AG08395 (cell line): ENCODE results near the gene MPDU1.

ENCODE experiments used
- DNase-seq: peaks from one replicate; pipeline ENCODE4 v3.0.0; 2012; ENCODE audit warnings: mixed read lengths, low spot score

The MPDU1 gene

GRCh38 chr17:7583253-7584109 is at the start of gene MPDU1:
TSS of gene MPDU1 (plus strand) at chr17:7583852. CDS start at chr17:7583863, 11 bp downstream.
- DNase-seq: peak; percentile 90

GRCh38 chr17:7538050-7538449 is 45.6 kb upstream of the MPDU1 start:
- DNase-seq: no peak

GRCh38 chr17:7538891-7539545 is 44.6 kb upstream of the MPDU1 start:
- DNase-seq: no peak

- DNase-seq: no peak
These were observed 42.5 kb upstream of the MPDU1 start for GRCh38 chr17:7541074-7541621.

- no peak for DNase-seq
These were observed 38.7 kb upstream of the MPDU1 start for GRCh38 chr17:7544911-7545310.

- DNase-seq: peak; percentile 59
These were observed 34.9 kb upstream of the MPDU1 start, which contains the start of gene TNFSF12 for GRCh38 chr17:7548585-7549400. TSS of gene TNFSF12 (plus strand) at chr17:7549058. CDS start at chr17:7549154, 96 bp downstream.

- DNase-seq: no peak
These were observed 34.1 kb upstream of the MPDU1 start for GRCh38 chr17:7549401-7550055.

- DNase-seq: no peak
These were observed 33.3 kb upstream of the MPDU1 start for GRCh38 chr17:7550344-7550743.

GRCh38 chr17:7551396-7551795 is 32.3 kb upstream of the MPDU1 start:
- no peak for DNase-seq

- DNase-seq: no peak
These were observed 31.0 kb upstream of the MPDU1 start for GRCh38 chr17:7552621-7553051.

- DNase-seq: no peak
These were observed 30.3 kb upstream of the MPDU1 start for GRCh38 chr17:7553356-7553755.

- DNase-seq: no peak
These were observed 28.2 kb upstream of the MPDU1 start for GRCh38 chr17:7555320-7555948.

- no peak for DNase-seq
These were observed 27.0 kb upstream of the MPDU1 start for GRCh38 chr17:7556627-7557026.

GRCh38 chr17:7557147-7557764 is 26.4 kb upstream of the MPDU1 start:
- no peak for DNase-seq

GRCh38 chr17:7557775-7558543 is 25.7 kb upstream of the MPDU1 start:
- DNase-seq: peak; percentile 45

GRCh38 chr17:7558544-7559319 is 24.9 kb upstream of the MPDU1 start, which contains the start of gene TNFSF13:
TSS of gene TNFSF13 (plus strand) at chr17:7558750. CDS start at chr17:7559040, 290 bp downstream.
- DNase-seq: no peak

GRCh38 chr17:7559320-7560171 is 24.1 kb upstream of the MPDU1 start:
- no peak for DNase-seq
